Left ventricle myocardium inferior (tissue), 1 donor: ENCODE results near the gene JRKL. TPM values are rescaled to one million over a fixed set of nuclear protein-coding genes. Genes with fewer than 3 reads are reported as not detected.

Experiments used
- DNase-seq: peaks from one replicate; pipeline ENCODE4 v3.0.0-alpha.2; 2020
- H3K27ac ChIP-seq: fragments of 200-600 bp; replicated peaks from 2 replicates; pipeline ENCODE4 v1.8.0; 2021
- H3K27me3 ChIP-seq: fragments of 200-600 bp; 2 replicates; pipeline ENCODE4 v1.8.0; 2021; ENCODE audit warnings: low read depth
- H3K36me3 ChIP-seq: fragments of 200-600 bp; 2 replicates; pipeline ENCODE4 v1.8.0; 2021
- H3K4me1 ChIP-seq: fragments of 200-600 bp; 2 replicates; pipeline ENCODE4 v1.8.0; 2021
- H3K4me3 ChIP-seq: fragments of 200-600 bp; 2 replicates; pipeline ENCODE4 v1.8.0; 2021; ENCODE audit warnings: mild to moderate bottlenecking, moderate library complexity
- H3K9me3 ChIP-seq: fragments of 200-600 bp; replicated peaks from 2 replicates; pipeline ENCODE4 v1.8.0; 2021
- intact Hi-C: fragments of 100-400 bp; cut with micrococcal nuclease; formaldehyde crosslinking; loops from one replicate; pipeline ENCODE4 v1.11.0; 2022
- total RNA-seq: library from RNA; stranded (reverse); fragmentation: NEBNext Ultra II Directional; extraction: Animal tissue kit (Norgen Biotek cat#: 25700); gene quantifications from one replicate; pipeline ENCODE4 v1.2.1, GENCODE V29; 2021
- TF ChIP-seq, protein P1 (sequence below): fragments of 200-600 bp; IDR thresholded peaks from 2 replicates; pipeline ENCODE4 v1.8.0; 2021; ENCODE audit warnings: antibody characterized with exemption, mild to moderate bottlenecking, borderline replicate concordance
- donor health status: DM: no; HTN: yes; CAD: no; lungs with severe emphysema.

JRKL gene
- total RNA-seq, 1 donor from 2014 or later: 6.3 TPM

DNA sequence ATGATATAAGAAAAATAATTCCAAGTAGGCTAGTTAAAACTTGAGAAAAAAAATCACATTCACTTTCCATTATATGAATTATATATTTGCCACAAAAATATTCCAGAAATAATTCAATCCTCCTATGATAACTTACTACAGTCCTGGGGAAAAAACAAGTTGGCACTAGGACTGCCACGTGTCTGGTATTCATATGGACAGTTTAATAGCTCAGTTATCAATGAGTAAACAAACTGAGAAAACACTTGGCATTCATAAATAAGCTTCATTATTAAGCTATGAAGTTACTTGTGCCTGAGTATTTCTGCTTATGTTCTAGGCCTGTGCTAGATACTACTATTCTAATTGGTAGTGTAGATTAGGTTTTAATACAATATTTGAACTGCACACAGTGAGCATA is 24.3 kb upstream of the JRKL start:
- Histone ChIP-seq H3K27me3 (no peaks in the 10 kb centered on the region), H3K9me3 (peaks cover 10% of the 10 kb centered on the region)
- intact Hi-C loops: no loop called here

DNA sequence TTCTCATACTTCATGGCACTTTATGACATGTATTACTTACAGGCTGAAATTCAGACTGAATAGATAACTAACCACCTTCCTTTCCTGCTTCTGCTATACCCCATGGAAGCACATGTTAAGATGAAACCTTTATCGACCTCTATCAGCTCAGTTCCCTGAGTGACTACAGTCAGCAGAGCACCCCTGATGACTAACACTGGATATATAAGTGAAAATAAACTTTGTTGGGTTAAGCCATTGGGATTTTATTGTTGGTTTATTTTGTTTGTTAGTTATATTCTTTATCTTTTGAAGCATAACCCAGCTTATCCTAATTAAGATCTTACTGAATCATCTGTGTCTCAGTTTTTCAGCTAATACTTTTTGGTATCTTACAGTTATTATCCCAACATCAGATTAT is 23.8 kb upstream of the JRKL start:
- Histone ChIP-seq H3K4me1 (no peaks in the 10 kb centered on the region), H3K36me3 (peaks cover 78% of the 10 kb centered on the region), H3K27ac (no peak overlapping the region), H3K9me3 (peaks cover 10% of the 10 kb centered on the region), H3K27me3 (no peaks in the 10 kb centered on the region), H3K4me3 (no peak overlapping the region)
- intact Hi-C loops: no loop called here
- TF ChIP-seq, protein P1, sequence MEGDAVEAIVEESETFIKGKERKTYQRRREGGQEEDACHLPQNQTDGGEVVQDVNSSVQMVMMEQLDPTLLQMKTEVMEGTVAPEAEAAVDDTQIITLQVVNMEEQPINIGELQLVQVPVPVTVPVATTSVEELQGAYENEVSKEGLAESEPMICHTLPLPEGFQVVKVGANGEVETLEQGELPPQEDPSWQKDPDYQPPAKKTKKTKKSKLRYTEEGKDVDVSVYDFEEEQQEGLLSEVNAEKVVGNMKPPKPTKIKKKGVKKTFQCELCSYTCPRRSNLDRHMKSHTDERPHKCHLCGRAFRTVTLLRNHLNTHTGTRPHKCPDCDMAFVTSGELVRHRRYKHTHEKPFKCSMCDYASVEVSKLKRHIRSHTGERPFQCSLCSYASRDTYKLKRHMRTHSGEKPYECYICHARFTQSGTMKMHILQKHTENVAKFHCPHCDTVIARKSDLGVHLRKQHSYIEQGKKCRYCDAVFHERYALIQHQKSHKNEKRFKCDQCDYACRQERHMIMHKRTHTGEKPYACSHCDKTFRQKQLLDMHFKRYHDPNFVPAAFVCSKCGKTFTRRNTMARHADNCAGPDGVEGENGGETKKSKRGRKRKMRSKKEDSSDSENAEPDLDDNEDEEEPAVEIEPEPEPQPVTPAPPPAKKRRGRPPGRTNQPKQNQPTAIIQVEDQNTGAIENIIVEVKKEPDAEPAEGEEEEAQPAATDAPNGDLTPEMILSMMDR: no peak
- DNase-seq: no peak

More for the DNA sequence above, 24.3 kb upstream of the JRKL start:
- TF ChIP-seq, protein P1: no peak
- Histone ChIP-seq H3K4me3 (no peak overlapping the region), H3K27ac (no peak overlapping the region), H3K4me1 (no peaks in the 10 kb centered on the region), H3K36me3 (peaks cover 73% of the 10 kb centered on the region)
- no peak for DNase-seq

DNA sequence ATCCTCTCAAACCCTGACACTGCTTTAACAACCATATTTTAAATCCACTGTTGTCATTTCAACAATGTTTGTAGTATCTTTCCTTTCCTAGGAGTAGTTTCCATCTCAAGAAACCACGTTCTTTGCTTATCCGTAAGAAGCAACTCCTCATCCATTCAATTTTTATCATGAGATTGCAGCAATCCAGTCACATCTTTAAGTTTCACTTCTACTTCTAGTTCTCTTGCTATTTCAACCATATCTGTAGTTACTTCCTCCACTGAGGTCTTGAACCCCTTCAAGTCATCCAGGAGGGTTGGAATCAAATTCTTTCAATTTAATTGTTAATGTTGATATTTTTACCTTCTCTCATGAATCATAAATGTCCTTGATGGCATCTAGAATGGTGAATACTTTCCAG is 22.5 kb upstream of the JRKL start:
- TF ChIP-seq, protein P1: no peak
- Histone ChIP-seq H3K4me3 (no peak overlapping the region), H3K9me3 (peaks cover 10% of the 10 kb centered on the region), H3K4me1 (no peaks in the 10 kb centered on the region), H3K27me3 (no peaks in the 10 kb centered on the region), H3K36me3 (peaks cover 79% of the 10 kb centered on the region), H3K27ac (no peak overlapping the region)
- intact Hi-C loops: no loop called here
- no peak for DNase-seq

DNA sequence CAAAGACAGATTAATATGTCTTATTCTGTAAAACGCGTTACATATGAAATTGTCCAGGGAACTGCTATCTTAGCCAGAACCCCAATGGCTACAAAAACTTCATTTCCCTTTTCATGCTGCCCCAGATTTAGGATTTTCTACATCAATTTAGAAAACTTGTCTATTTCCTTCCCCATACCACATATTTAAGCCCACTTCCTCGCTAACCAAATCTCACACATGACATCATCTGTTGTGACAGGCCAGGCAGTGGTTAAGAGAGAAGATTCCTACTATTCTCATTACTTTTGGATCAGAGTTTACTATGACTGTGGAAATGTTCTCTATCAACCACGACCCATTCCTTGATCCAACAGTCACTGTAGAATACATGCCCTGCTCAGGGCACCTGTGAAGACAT is 16.0 kb upstream of the JRKL start:
- H3K4me3 ChIP-seq: no peak overlapping the region
- peaks cover 57% of the 10 kb centered on the region for H3K36me3 ChIP-seq
- H3K9me3 ChIP-seq: no peaks in the 10 kb centered on the region
- TF ChIP-seq, protein P1: no peak
- DNase-seq: no peak
- intact Hi-C loops: no loop called here
- H3K4me1 ChIP-seq: no peaks in the 10 kb centered on the region
- no peak overlapping the region for H3K27ac ChIP-seq
- H3K27me3 ChIP-seq: no peaks in the 10 kb centered on the region

DNA sequence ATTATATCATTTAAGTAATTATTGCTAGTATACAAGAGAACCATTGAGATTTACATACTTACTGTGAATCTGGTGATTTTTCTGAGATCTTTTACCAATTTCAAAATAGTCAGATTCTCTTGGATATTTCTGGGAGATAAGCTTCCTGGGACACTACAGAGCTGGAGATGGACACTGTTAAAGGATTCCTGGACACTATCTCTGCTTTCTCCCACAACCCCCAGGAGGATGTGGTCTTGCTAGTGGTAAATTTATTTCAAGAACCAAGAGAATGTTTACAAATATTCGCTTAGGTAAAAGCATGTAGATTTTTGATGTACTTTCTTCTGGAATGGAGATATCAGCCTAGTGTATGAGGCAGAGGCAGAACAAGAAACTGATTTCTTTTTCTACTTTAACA is 13.0 kb upstream of the JRKL start:
- Histone ChIP-seq H3K9me3 (no peaks in the 10 kb centered on the region), H3K36me3 (peaks cover 43% of the 10 kb centered on the region), H3K27ac (no peak overlapping the region), H3K27me3 (no peaks in the 10 kb centered on the region), H3K4me3 (no peak overlapping the region), H3K4me1 (no peaks in the 10 kb centered on the region)
- DNase-seq: no peak
- intact Hi-C loops: no loop called here
- TF ChIP-seq, protein P1: no peak

DNA sequence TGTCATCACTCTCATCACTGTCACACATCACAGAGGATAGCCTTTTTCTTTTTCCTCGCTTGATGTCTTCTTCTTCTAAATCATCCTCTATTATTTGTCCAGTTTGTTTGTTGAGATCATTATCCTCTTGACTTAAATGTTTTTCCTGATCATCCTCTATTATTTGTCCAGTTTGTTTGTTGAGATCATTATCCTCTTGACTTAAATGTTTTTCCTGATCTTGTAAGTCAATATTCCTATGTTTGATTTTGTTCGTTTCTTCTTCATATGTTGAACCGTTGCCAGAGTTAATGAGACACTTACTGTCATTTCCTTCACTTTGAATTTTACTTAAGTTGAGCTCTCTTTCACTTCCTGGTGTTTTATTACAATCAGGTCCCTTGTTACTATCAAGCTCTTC is 5.7 kb upstream of the JRKL start:
- Histone ChIP-seq H3K27ac (no peak overlapping the region), H3K27me3 (no peaks in the 10 kb centered on the region), H3K4me1 (peaks cover 19% of the 10 kb centered on the region), H3K9me3 (no peaks in the 10 kb centered on the region), H3K36me3 (peaks cover 50% of the 10 kb centered on the region), H3K4me3 (no peak overlapping the region)
- TF ChIP-seq, protein P1: no peak
- DNase-seq: no peak
- intact Hi-C loops: no loop called here
